Neural progenitor cell (in vitro differentiated cells): ENCODE measurements around the gene PNMA8C. TPM values are rescaled to one million over a fixed set of nuclear protein-coding genes. Genes with fewer than 3 reads are reported as not detected.

Experiments
- DNase-seq: peaks from one replicate; pipeline ENCODE4 v3.0.0-alpha.2; 2016; ENCODE audit warnings: low spot score
- H2AFZ ChIP-seq: fragments of 200-600 bp; sonication (generic); replicated peaks from 2 replicates; pipeline ENCODE4 v1.6.1; 2016; ENCODE audit warnings: antibody characterized with exemption
- H3F3A ChIP-seq: fragments of 200-600 bp; sonication (generic); 2 replicates; pipeline ENCODE4 v1.6.1; 2016; ENCODE audit warnings: antibody characterized with exemption, low read depth
- H3K27ac ChIP-seq: fragments of 200-600 bp; sonication (generic); 2 replicates; pipeline ENCODE4 v1.5.1; 2016; ENCODE audit warnings: mild to moderate bottlenecking
- H3K27me3 ChIP-seq: fragments of 200-600 bp; sonication (generic); 2 replicates; pipeline ENCODE4 v1.6.1; 2016; ENCODE audit warnings: mild to moderate bottlenecking, moderate library complexity
- H3K36me3 ChIP-seq: fragments of 200-600 bp; sonication (generic); 2 replicates; pipeline ENCODE4 v1.5.1; 2016
- H3K4me1 ChIP-seq: fragments of 200-600 bp; sonication (generic); 2 replicates; pipeline ENCODE4 v1.6.1; 2016; ENCODE audit warnings: mixed run types
- H3K4me2 ChIP-seq: fragments of 200-600 bp; sonication (generic); 2 replicates; pipeline ENCODE4 v1.6.1; 2016
- H3K4me3 ChIP-seq: fragments of 200-600 bp; sonication (generic); 2 replicates; pipeline ENCODE4 v1.5.1; 2016
- H3K79me2 ChIP-seq: fragments of 200-600 bp; sonication (generic); 2 replicates; pipeline ENCODE4 v1.6.1; 2016; ENCODE audit warnings: low read depth
- H3K9ac ChIP-seq: fragments of 200-600 bp; sonication (generic); 2 replicates; pipeline ENCODE4 v1.6.1; 2016
- H3K9me3 ChIP-seq: fragments of 200-600 bp; sonication (generic); 2 replicates; pipeline ENCODE4 v1.5.1; 2016; ENCODE audit warnings: low read depth
- H4K20me1 ChIP-seq: fragments of 200-600 bp; sonication (generic); 2 replicates; pipeline ENCODE4 v1.6.1; 2016; ENCODE audit warnings: low read depth
- H3K27ac Mint-ChIP-seq: 3 replicates; pipeline ENCODE4 v1.8.0; 2021; ENCODE audit warnings: mixed read lengths
- H3K27me3 Mint-ChIP-seq: 2 replicates; pipeline ENCODE4 v1.8.0; 2022; ENCODE audit warnings: low read depth, mild to moderate bottlenecking, inconsistent platforms, moderate library complexity, mixed read lengths; ENCODE audit not compliant: insufficient read depth
- H3K36me3 Mint-ChIP-seq: 3 replicates; pipeline ENCODE4 v1.8.0; 2021; ENCODE audit warnings: mixed read lengths
- H3K4me1 Mint-ChIP-seq: 3 replicates; pipeline ENCODE4 v1.8.0; 2021; ENCODE audit warnings: mixed read lengths
- H3K4me3 Mint-ChIP-seq: 3 replicates; pipeline ENCODE4 v1.8.0; 2021; ENCODE audit warnings: mild to moderate bottlenecking, moderate library complexity, mixed read lengths
- H3K9me3 Mint-ChIP-seq: 3 replicates; pipeline ENCODE4 v1.8.0; 2020; ENCODE audit warnings: mixed read lengths
- CTCF ChIP-seq: fragments of 200-600 bp; sonication (generic); IDR thresholded peaks from 2 replicates; pipeline ENCODE4 v1.5.1; 2017; ENCODE audit warnings: antibody characterized with exemption, mild to moderate bottlenecking
- EZH2 ChIP-seq: fragments of 200-600 bp; sonication (generic); IDR thresholded peaks from 2 replicates; pipeline ENCODE4 v1.6.1; 2017; ENCODE audit warnings: antibody characterized with exemption, mild to moderate bottlenecking, moderate library complexity
- EZH2phosphoT487 ChIP-seq: fragments of 200-600 bp; sonication (generic); IDR thresholded peaks from 2 replicates; pipeline ENCODE4 v1.6.1; 2017; ENCODE audit warnings: antibody characterized with exemption
- total RNA-seq: library from RNA; depleted of rRNA; stranded (reverse); fragments of >200 nt; gene quantifications from 2 replicates; pipeline ENCODE4 v1.2.3, GENCODE V29; 2015; ENCODE audit warnings: low replicate concordance

The PNMA8C gene
- total RNA-seq, 1 donor from 2014 or later, result 0.58 TPM

- peaks cover 2% of the 10 kb centered on the region for H3K27me3 Mint-ChIP-seq
- H3K4me1 ChIP-seq, result no peaks in the 10 kb centered on the region
- H3K27ac Mint-ChIP-seq, result peak overlapping the region; percentile 14
- peaks cover 10% of the 10 kb centered on the region for H3K36me3 Mint-ChIP-seq
- peaks cover 18% of the 10 kb centered on the region for H3F3A ChIP-seq
- H3K36me3 ChIP-seq, result no peaks in the 10 kb centered on the region
- H3K4me2 ChIP-seq, result no peak overlapping the region
- H3K4me1 Mint-ChIP-seq, result peaks cover 11% of the 10 kb centered on the region
- no peak for TF ChIP-seq CTCF
- TF ChIP-seq EZH2, result no peak
- no peak for TF ChIP-seq EZH2phosphoT487
- no peak overlapping the region for H2AFZ ChIP-seq
- no peaks in the 10 kb centered on the region for H4K20me1 ChIP-seq
- no peaks in the 10 kb centered on the region for H3K9me3 ChIP-seq
- no peak overlapping the region for H3K4me3 ChIP-seq
- H3K9ac ChIP-seq, result no peak overlapping the region
- DNase-seq, result no peak
- no peaks in the 10 kb centered on the region for H3K27me3 ChIP-seq
- peak overlapping the region; percentile 29 for H3K27ac ChIP-seq
- no peaks in the 10 kb centered on the region for H3K79me2 ChIP-seq
- no peak overlapping the region for H3K4me3 Mint-ChIP-seq
- peaks cover 6% of the 10 kb centered on the region for H3K9me3 Mint-ChIP-seq
Observed at GRCh38 chr19:46393456-46394401, 35.0 kb downstream of the PNMA8C start.

- H3K27ac Mint-ChIP-seq, result peak overlapping the region; percentile 14
- Histone ChIP-seq H4K20me1 (no peaks in the 10 kb centered on the region), H3K4me2 (no peak overlapping the region), H3K4me1 (no peaks in the 10 kb centered on the region), H2AFZ (no peak overlapping the region), H3K27me3 (no peaks in the 10 kb centered on the region), H3K36me3 (no peaks in the 10 kb centered on the region), H3K9ac (no peak overlapping the region), H3K79me2 (no peaks in the 10 kb centered on the region), H3F3A (peaks cover 18% of the 10 kb centered on the region), H3K4me3 (no peak overlapping the region), H3K9me3 (no peaks in the 10 kb centered on the region), H3K27ac (peak overlapping the region; percentile 29)
- DNase-seq, result no peak
- H3K4me3 Mint-ChIP-seq, result no peak overlapping the region
- H3K27me3 Mint-ChIP-seq, result peaks cover 2% of the 10 kb centered on the region
- peaks cover 14% of the 10 kb centered on the region for H3K36me3 Mint-ChIP-seq
- TF ChIP-seq CTCF (no peak), EZH2phosphoT487 (no peak), EZH2 (no peak)
- peaks cover 11% of the 10 kb centered on the region for H3K4me1 Mint-ChIP-seq
- H3K9me3 Mint-ChIP-seq, result peaks cover 6% of the 10 kb centered on the region
Observed at GRCh38 chr19:46392837-46393236, 35.9 kb downstream of the PNMA8C start.

DNA sequence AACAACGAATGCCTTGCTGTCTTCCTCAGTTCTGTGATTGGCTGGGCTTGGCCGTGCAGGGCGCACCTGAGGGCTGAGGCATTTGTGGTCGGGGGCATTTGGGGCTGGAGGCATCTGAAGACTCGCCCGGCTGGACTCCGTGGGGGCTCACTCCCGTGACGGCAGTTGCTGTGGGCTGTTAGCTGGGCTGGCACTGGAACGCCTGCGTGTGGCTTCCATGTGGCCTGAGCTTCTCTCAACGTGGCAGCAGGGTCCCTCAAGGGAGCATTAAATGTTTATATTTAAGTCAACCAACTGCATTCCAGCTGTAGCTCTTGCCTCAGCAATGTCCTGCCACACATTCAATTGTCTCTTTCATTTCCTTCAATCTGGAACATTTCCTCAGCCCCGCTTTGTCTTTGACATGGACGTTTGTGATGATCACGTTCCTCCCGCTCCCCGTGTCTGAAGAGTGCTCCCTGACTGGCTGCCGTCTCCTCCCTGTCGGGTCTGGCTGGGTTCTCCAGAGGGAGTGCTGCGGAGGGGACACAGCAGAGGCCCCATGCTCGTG lies 36.4 kb downstream of the PNMA8C start:
- Histone ChIP-seq H3K4me3 (no peak overlapping the region), H3K9ac (no peak overlapping the region), H3F3A (peaks cover 13% of the 10 kb centered on the region), H3K27ac (no peak overlapping the region), H3K4me1 (no peaks in the 10 kb centered on the region), H3K79me2 (no peaks in the 10 kb centered on the region), H3K4me2 (no peak overlapping the region), H3K36me3 (no peaks in the 10 kb centered on the region), H2AFZ (no peak overlapping the region), H3K27me3 (no peaks in the 10 kb centered on the region), H4K20me1 (no peaks in the 10 kb centered on the region), H3K9me3 (no peaks in the 10 kb centered on the region)
- Mint-ChIP-seq H3K27me3 (peaks cover 2% of the 10 kb centered on the region), H3K4me1 (peaks cover 11% of the 10 kb centered on the region), H3K27ac (peak overlapping the region; percentile 38), H3K4me3 (no peak overlapping the region), H3K9me3 (peaks cover 9% of the 10 kb centered on the region), H3K36me3 (peaks cover 19% of the 10 kb centered on the region)
- no peak for DNase-seq
- TF ChIP-seq EZH2phosphoT487, result no peak
- TF ChIP-seq EZH2, result no peak
- no peak for TF ChIP-seq CTCF
